ENCODE data around the gene PRR36.

GRCh38 chr19:7830272-7830771 lies 43.9 kb downstream of the PRR36 start:
- TF ChIP-seq POLR2A (IDR thresholded peaks at IDR 0.05; ENCODE audit: low read length) (no peak), GATA1 (IDR thresholded peaks at IDR 0.05; ENCODE audit: low read depth, low read length) (no peak)

Measured in erythroblast (primary cell).